ENCODE measurements around the gene SND1.

The SND1 gene

GRCh38 chr7:127888825-127889224 is 236.8 kb downstream of the SND1 start:
- Histone ChIP-seq H3K4me1 (ENCODE audit: control insufficient read depth in 1 of 2, insufficient read depth in 2 of 2, low read length in 2 of 2) (peaks cover 0 to 6% of the 10 kb centered on the region in 2 donors), H3K36me3 (ENCODE audit: control insufficient read depth in 1 of 2, insufficient read depth in 2 of 2, low read length in 2 of 2) (peaks cover 6 to 30% of the 10 kb centered on the region in 2 donors), H3K9ac (ENCODE audit: low read depth in 1 of 2, low read length in 2 of 2) (no peak overlapping the region), H3K9me3 (ENCODE audit: control insufficient read depth in 1 of 2, low read length in 2 of 2) (no peaks in the 10 kb centered on the region), H3K27me3 (ENCODE audit: control insufficient read depth in 1 of 2, insufficient read depth in 2 of 2, low read length in 2 of 2) (no peaks in the 10 kb centered on the region), H3K27ac (ENCODE audit: low read depth, low read length) (no peak overlapping the region), H3K4me3 (ENCODE audit: low read depth in 1 of 2, low read length in 2 of 2) (no peak overlapping the region)

GRCh38 chr7:127889677-127890076 is 237.7 kb downstream of the SND1 start:
- Histone ChIP-seq H3K9ac (ENCODE audit: low read depth in 1 of 2, low read length in 2 of 2) (no peak overlapping the region), H3K36me3 (ENCODE audit: control insufficient read depth in 1 of 2, insufficient read depth in 2 of 2, low read length in 2 of 2) (peaks cover 6 to 30% of the 10 kb centered on the region in 2 donors), H3K27ac (ENCODE audit: low read depth, low read length) (no peak overlapping the region), H3K27me3 (ENCODE audit: control insufficient read depth in 1 of 2, insufficient read depth in 2 of 2, low read length in 2 of 2) (no peaks in the 10 kb centered on the region), H3K4me3 (ENCODE audit: low read depth in 1 of 2, low read length in 2 of 2) (no peak overlapping the region), H3K4me1 (ENCODE audit: control insufficient read depth in 1 of 2, insufficient read depth in 2 of 2, low read length in 2 of 2) (peaks cover 0 to 6% of the 10 kb centered on the region in 2 donors), H3K9me3 (ENCODE audit: control insufficient read depth in 1 of 2, low read length in 2 of 2) (no peaks in the 10 kb centered on the region)

- H3K4me1 ChIP-seq (ENCODE audit: control insufficient read depth in 1 of 2, insufficient read depth in 2 of 2, low read length in 2 of 2): peaks cover 0 to 6% of the 10 kb centered on the region in 2 donors
- no peaks in the 10 kb centered on the region for H3K27me3 ChIP-seq (ENCODE audit: control insufficient read depth in 1 of 2, insufficient read depth in 2 of 2, low read length in 2 of 2)
- H3K4me3 ChIP-seq (ENCODE audit: low read depth in 1 of 2, low read length in 2 of 2): no peak overlapping the region
- no peak overlapping the region for H3K27ac ChIP-seq (ENCODE audit: low read depth, low read length)
- no peaks in the 10 kb centered on the region for H3K9me3 ChIP-seq (ENCODE audit: control insufficient read depth in 1 of 2, low read length in 2 of 2)
- no peak overlapping the region for H3K9ac ChIP-seq (ENCODE audit: low read depth in 1 of 2, low read length in 2 of 2)
- peaks cover 6 to 30% of the 10 kb centered on the region in 2 donors for H3K36me3 ChIP-seq (ENCODE audit: control insufficient read depth in 1 of 2, insufficient read depth in 2 of 2, low read length in 2 of 2)
Measured at GRCh38 chr7:127890726-127891125, 238.7 kb downstream of the SND1 start.

- Histone ChIP-seq H3K27ac (ENCODE audit: low read depth, low read length) (no peak overlapping the region), H3K4me1 (ENCODE audit: control insufficient read depth in 1 of 2, insufficient read depth in 2 of 2, low read length in 2 of 2) (peaks cover 0 to 6% of the 10 kb centered on the region in 2 donors), H3K9me3 (ENCODE audit: control insufficient read depth in 1 of 2, low read length in 2 of 2) (no peaks in the 10 kb centered on the region), H3K36me3 (ENCODE audit: control insufficient read depth in 1 of 2, insufficient read depth in 2 of 2, low read length in 2 of 2) (peaks cover 6 to 30% of the 10 kb centered on the region in 2 donors), H3K27me3 (ENCODE audit: control insufficient read depth in 1 of 2, insufficient read depth in 2 of 2, low read length in 2 of 2) (no peaks in the 10 kb centered on the region), H3K4me3 (ENCODE audit: low read depth in 1 of 2, low read length in 2 of 2) (no peak overlapping the region), H3K9ac (ENCODE audit: low read depth in 1 of 2, low read length in 2 of 2) (no peak overlapping the region)
Measured at GRCh38 chr7:127891144-127891543, 239.2 kb downstream of the SND1 start.

GRCh38 chr7:127891854-127892438 is 240.0 kb downstream of the SND1 start:
- Histone ChIP-seq H3K27ac (ENCODE audit: low read depth, low read length) (no peak overlapping the region), H3K36me3 (ENCODE audit: control insufficient read depth in 1 of 2, insufficient read depth in 2 of 2, low read length in 2 of 2) (peaks cover 6 to 30% of the 10 kb centered on the region in 2 donors), H3K4me1 (ENCODE audit: control insufficient read depth in 1 of 2, insufficient read depth in 2 of 2, low read length in 2 of 2) (peaks cover 0 to 6% of the 10 kb centered on the region in 2 donors), H3K9ac (ENCODE audit: low read depth in 1 of 2, low read length in 2 of 2) (no peak overlapping the region), H3K27me3 (ENCODE audit: control insufficient read depth in 1 of 2, insufficient read depth in 2 of 2, low read length in 2 of 2) (no peaks in the 10 kb centered on the region), H3K9me3 (ENCODE audit: control insufficient read depth in 1 of 2, low read length in 2 of 2) (no peaks in the 10 kb centered on the region), H3K4me3 (ENCODE audit: low read depth in 1 of 2, low read length in 2 of 2) (no peak overlapping the region)

- Histone ChIP-seq H3K4me3 (ENCODE audit: low read depth in 1 of 2, low read length in 2 of 2) (no peak overlapping the region), H3K4me1 (ENCODE audit: control insufficient read depth in 1 of 2, insufficient read depth in 2 of 2, low read length in 2 of 2) (peaks cover 0 to 6% of the 10 kb centered on the region in 2 donors), H3K27me3 (ENCODE audit: control insufficient read depth in 1 of 2, insufficient read depth in 2 of 2, low read length in 2 of 2) (no peaks in the 10 kb centered on the region), H3K9me3 (ENCODE audit: control insufficient read depth in 1 of 2, low read length in 2 of 2) (no peaks in the 10 kb centered on the region), H3K27ac (ENCODE audit: low read depth, low read length) (no peak overlapping the region), H3K36me3 (ENCODE audit: control insufficient read depth in 1 of 2, insufficient read depth in 2 of 2, low read length in 2 of 2) (peaks cover 6 to 29% of the 10 kb centered on the region in 2 donors), H3K9ac (ENCODE audit: low read depth in 1 of 2, low read length in 2 of 2) (no peak overlapping the region)
Measured at GRCh38 chr7:127892488-127893314, 240.7 kb downstream of the SND1 start.

- Histone ChIP-seq H3K9ac (ENCODE audit: low read depth in 1 of 2, low read length in 2 of 2) (no peak overlapping the region), H3K36me3 (ENCODE audit: control insufficient read depth in 1 of 2, insufficient read depth in 2 of 2, low read length in 2 of 2) (peaks cover 2 to 20% of the 10 kb centered on the region in 2 donors), H3K4me3 (ENCODE audit: low read depth in 1 of 2, low read length in 2 of 2) (no peak overlapping the region)
Measured at GRCh38 chr7:127893547-127893946, 241.6 kb downstream of the SND1 start.

GRCh38 chr7:127894588-127894987 is 242.6 kb downstream of the SND1 start:
- H3K4me3 ChIP-seq (ENCODE audit: low read depth in 1 of 2, low read length in 2 of 2): no peak overlapping the region
- H3K9ac ChIP-seq (ENCODE audit: low read depth in 1 of 2, low read length in 2 of 2): no peak overlapping the region
- no peaks in the 10 kb centered on the region for H3K9me3 ChIP-seq (ENCODE audit: control insufficient read depth in 1 of 2, low read length in 2 of 2)
- peaks cover 0 to 6% of the 10 kb centered on the region in 2 donors for H3K4me1 ChIP-seq (ENCODE audit: control insufficient read depth in 1 of 2, insufficient read depth in 2 of 2, low read length in 2 of 2)
- peaks cover 0 to 15% of the 10 kb centered on the region in 2 donors for H3K36me3 ChIP-seq (ENCODE audit: control insufficient read depth in 1 of 2, insufficient read depth in 2 of 2, low read length in 2 of 2)
- no peak overlapping the region for H3K27ac ChIP-seq (ENCODE audit: low read depth, low read length)
- H3K27me3 ChIP-seq (ENCODE audit: control insufficient read depth in 1 of 2, insufficient read depth in 2 of 2, low read length in 2 of 2): no peaks in the 10 kb centered on the region

More at GRCh38 chr7:127893547-127893946, 241.6 kb downstream of the SND1 start:
- Histone ChIP-seq H3K4me1 (ENCODE audit: control insufficient read depth in 1 of 2, insufficient read depth in 2 of 2, low read length in 2 of 2) (peaks cover 0 to 6% of the 10 kb centered on the region in 2 donors), H3K27ac (ENCODE audit: low read depth, low read length) (no peak overlapping the region), H3K9me3 (ENCODE audit: control insufficient read depth in 1 of 2, low read length in 2 of 2) (no peaks in the 10 kb centered on the region), H3K27me3 (ENCODE audit: control insufficient read depth in 1 of 2, insufficient read depth in 2 of 2, low read length in 2 of 2) (no peaks in the 10 kb centered on the region)

GRCh38 chr7:127895360-127895759 is 243.4 kb downstream of the SND1 start:
- Histone ChIP-seq H3K4me1 (ENCODE audit: control insufficient read depth in 1 of 2, insufficient read depth in 2 of 2, low read length in 2 of 2) (peaks cover 3 to 12% of the 10 kb centered on the region in 2 donors), H3K9ac (ENCODE audit: low read depth in 1 of 2, low read length in 2 of 2) (no peak overlapping the region), H3K27ac (ENCODE audit: low read depth, low read length) (no peak overlapping the region), H3K4me3 (ENCODE audit: low read depth in 1 of 2, low read length in 2 of 2) (no peak overlapping the region), H3K36me3 (ENCODE audit: control insufficient read depth in 1 of 2, insufficient read depth in 2 of 2, low read length in 2 of 2) (peaks cover 0 to 15% of the 10 kb centered on the region in 2 donors), H3K9me3 (ENCODE audit: control insufficient read depth in 1 of 2, low read length in 2 of 2) (no peaks in the 10 kb centered on the region), H3K27me3 (ENCODE audit: control insufficient read depth in 1 of 2, insufficient read depth in 2 of 2, low read length in 2 of 2) (no peaks in the 10 kb centered on the region)

GRCh38 chr7:127895814-127896280 is 243.9 kb downstream of the SND1 start:
- H3K36me3 ChIP-seq (ENCODE audit: control insufficient read depth in 1 of 2, insufficient read depth in 2 of 2, low read length in 2 of 2): peaks cover 0 to 14% of the 10 kb centered on the region in 2 donors
- no peak overlapping the region for H3K9ac ChIP-seq (ENCODE audit: low read depth in 1 of 2, low read length in 2 of 2)
- peaks cover 8 to 17% of the 10 kb centered on the region in 2 donors for H3K4me1 ChIP-seq (ENCODE audit: control insufficient read depth in 1 of 2, insufficient read depth in 2 of 2, low read length in 2 of 2)
- no peaks in the 10 kb centered on the region for H3K27me3 ChIP-seq (ENCODE audit: control insufficient read depth in 1 of 2, insufficient read depth in 2 of 2, low read length in 2 of 2)
- no peak overlapping the region for H3K27ac ChIP-seq (ENCODE audit: low read depth, low read length)
- no peak overlapping the region for H3K4me3 ChIP-seq (ENCODE audit: low read depth in 1 of 2, low read length in 2 of 2)
- no peaks in the 10 kb centered on the region for H3K9me3 ChIP-seq (ENCODE audit: control insufficient read depth in 1 of 2, low read length in 2 of 2)

Measured in duodenal mucosa (tissue), 2 donors.